Measurements from ENCODE around the gene EN2.

The EN2 gene

DNA sequence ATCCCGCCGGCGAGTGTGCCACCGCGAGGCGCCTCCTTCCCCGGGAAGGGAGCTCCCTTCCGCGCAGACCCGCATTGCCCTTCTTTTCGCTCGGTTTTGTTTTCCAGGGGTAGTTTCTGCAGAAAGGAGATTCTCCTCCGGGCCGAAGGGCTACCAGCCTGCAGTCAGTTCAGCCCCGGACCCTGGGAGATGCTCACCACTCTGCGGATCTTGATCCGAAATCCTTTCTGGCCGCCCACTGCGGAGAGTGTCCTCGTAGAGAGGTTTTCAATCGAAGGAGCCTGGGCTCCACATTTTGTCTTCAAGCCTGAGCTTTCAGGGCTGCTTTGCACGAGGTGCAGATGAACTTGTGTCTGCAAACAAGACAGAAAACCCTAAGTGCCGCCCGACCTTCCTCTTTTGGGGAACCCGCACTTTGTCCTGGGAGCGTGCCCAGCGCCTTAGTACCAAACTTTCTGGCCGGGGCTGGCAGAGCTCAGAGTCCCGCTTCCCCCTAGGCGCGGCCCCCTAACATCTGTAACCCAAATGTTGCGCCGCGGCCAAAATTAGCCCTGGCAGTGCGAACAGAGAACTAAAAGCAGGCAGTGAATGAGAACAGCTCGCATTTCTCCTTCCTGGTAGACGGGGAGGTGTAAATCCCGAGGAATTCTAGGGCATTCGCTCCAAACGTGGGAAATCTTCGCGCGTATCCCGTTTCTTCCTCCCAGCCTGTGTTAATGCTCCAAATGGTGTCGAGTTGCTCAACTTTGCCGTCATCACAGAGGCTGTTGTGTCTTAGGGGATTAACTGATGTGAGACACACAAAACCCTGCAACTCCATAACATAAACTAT, 6.7 kb upstream of the EN2 start:
- no peak for DNase-seq (ENCODE audit: low read depth in 2 of 2)

DNA sequence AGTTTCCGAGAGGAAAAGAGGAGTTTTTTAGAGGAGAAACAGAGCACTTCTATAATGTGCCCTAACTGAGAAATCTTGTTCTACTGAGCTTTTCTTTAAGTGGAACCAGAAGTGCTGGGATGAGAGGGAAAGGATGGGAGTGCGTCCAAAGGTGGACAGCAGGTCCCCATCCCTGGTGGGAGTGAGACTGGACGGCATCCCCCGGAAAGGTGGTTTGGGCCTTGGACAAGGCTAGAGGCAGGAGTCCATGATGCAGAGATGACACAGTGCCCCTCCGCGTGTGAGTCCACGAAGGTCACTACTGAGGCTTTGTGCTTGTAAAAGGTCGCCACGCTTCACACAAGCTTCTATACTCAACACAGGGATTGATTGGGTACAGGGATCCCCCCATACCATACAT, 6.1 kb upstream of the EN2 start:
- no peak for DNase-seq (ENCODE audit: low read depth in 2 of 2)

DNA sequence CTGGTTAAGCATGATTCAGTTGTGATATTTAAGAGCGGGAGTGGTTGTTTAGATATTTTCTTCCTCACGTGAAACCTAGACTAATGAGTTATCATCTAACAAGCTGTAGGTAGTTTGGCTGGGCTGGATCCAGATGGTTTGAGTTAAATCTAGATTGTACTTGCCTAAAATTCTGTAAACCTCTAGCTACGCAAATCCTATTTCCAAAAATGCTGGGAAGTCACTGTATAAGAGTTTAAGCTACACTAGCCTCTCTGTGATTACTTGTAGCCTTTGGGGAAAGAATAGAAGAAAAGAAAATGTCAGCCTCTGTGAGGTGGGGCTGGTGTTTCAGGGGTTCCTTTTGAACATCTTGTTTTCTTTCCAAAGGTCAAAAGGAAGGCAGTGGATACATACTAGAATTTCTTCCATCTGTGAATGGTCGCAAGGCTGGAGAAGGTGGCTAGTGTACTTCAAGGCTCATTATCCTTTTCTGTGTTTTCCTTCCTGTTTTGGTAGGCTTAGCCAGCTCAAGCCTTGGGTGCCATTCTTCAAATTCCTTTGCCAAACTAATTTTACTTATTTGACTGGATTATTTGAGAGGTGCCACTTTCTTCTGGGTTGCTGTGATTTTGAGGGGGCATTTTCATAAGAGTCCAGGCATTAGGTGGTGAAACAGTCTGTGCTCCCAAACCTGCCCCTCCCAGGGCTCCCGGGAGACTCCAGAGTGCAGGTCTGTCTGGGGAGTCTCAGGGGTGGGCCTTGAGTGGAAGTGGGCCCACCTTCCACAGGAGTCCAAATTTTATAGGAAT, 5.2 kb upstream of the EN2 start:
- DNase-seq (ENCODE audit: low read depth in 2 of 2): no peak

DNA sequence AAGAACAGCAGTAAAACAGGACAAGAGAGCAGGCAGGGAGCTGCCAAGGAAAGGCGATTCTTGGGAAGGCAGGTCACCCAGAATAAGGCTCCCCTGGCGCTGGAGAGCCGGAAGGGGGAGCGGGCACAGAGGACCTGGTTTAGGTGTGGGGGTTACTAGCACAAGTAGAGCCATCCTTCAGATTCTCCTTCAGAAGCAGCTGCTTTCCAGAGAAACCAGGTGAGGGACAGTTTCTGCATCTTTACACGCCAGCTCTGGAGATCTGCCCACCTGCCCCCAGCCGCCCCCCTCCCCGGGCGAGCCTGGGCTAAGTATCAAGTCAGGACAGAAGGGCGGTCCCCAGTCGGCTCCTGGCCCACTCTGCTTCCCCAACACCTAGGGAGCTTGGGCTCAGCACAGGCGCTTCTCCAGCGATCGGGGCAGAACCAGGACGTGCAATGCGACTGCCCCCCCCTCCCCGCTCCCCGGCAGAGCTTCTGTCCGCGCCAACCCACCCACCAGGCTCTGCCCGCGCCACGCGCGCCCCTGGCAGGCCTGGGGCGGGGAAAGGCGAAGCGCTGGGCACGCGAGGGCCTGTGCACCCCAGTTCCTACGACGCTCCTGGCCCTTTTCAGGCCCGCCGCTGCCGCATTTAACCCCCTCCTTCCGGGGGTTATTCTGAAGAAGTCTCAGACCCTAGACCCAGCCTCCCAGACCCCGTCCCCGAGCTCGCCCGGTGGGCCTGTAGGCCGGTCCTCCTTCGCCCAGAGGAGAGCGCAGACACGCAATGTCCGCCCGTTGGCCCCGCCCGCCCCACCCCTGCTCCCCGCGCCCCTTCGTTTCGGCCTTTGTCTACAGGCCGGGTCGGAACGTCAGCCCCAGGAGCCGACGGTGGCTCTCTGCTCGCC, 4.4 kb upstream of the EN2 start:
- no peak for DNase-seq (ENCODE audit: low read depth in 2 of 2)

DNA sequence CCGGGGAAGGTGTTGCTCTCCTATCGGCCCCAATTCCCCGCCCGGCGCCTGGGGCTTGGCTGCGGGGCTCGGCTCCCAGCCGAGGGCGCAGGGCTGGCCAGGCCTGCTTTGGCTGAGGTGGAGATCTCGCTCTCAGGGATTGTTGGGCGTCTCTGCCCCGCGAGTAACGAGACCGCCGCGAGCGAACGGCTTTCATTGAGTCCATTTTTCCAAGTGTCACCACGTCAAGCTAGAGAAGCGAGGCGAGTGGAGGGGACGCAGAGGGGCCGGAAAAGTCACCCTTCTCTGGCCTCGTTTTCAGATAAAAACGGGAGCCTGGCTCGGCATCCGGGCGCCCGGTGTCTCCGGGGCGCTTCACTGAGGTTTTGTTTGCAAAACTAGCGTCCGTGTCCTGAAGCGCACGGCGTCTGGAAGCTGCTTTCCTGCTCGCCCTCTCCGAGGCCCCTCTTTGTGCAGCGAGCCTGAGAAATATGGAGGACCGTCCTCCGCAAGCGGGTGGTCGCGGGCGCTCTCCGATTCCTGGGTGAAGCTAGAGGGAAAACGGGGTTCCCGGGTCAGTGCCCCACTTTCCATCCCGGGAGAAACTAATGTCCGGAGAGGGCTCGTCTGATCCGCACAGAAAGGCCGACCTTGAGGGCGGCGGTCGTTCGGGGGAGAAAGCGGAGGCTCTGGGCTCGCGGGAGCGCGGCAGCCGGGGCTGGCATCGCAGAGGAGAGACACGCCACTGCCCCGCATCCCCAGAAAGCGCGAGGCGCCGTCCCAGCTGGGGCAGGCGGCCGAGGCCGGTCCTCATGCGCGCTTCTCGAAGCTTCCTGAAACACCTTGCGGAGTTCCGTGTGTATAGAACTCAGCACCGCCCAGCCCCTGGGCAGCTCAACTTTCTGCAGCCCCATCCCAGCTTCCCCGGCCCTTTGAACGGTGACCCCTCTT, 3.5 kb upstream of the EN2 start:
- no peak for DNase-seq (ENCODE audit: low read depth in 2 of 2)

DNA sequence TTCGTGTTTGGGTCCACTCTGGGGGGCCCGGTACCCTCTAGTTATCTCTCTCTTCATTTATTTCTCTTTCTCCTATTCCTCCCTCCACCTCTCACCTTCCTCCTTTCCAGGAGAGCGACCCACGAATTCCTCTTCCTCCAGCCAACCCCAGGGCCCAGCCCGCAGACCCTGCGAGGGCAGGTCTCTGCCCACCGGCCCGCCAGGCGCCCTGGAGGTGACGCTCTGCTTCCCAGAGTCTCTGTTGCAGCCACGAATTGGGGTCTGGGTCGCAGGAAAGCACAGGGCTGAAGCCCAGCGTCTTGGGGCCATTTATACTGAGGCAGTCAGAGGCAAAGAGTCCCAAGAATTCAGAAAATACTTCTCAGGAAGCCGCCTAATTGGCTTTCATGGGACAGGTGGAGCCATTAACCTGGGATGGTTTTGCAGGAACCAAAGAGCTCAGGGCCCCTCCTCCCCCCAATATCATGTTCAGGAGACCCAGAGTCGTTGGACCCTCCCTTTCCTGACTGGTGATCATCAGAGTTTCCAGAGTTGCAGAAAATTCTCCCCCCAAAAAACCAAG, 2.7 kb upstream of the EN2 start:
- no peak for DNase-seq (ENCODE audit: low read depth in 2 of 2)

DNA sequence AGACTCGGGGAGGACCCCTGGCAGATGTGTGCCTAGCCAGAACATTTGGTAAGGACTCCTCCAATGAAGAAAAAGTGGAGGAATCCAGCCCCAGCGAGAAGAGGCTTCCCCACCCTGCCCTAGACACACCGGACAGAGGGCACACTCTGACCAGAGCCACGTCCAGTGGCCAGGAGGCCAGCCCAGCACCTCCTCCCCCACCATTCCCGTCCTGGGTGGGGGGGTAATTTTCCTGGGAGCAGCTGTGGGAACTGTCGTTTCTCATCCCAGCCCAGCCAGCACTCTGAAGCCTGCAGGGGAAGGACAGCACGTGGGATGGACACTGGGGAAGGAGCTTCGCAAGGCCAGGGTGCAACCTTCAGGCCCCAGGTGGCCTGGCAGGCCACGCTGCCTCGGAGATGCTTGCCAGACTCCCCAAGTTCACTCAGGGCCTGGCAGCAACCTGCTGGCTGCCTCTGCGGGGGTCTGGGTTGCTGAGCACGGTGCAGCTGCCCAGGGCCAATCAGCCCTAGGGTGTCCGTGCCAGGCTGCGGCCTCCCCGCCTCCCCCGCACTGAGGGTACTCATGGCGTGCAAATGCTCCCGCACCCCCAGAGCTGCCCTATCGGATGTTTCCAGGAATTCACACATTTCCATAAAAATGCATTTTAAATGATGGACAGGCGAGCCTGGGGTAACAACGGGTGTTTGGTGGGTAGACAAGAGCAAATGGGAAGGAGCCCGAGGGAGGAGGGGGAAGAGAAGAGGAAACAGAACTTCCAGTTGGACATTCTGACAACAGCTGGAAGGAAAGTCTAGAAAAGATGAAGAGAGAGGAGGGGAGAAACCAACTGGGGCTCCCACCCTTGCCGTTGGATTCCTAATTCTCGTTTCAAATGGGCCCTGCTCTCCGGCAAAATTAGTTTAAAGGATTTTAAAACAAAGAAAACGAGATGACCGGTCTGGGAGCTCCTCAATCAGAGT, 1.9 kb upstream of the EN2 start:
- no peak for DNase-seq (ENCODE audit: low read depth in 2 of 2)

DNA sequence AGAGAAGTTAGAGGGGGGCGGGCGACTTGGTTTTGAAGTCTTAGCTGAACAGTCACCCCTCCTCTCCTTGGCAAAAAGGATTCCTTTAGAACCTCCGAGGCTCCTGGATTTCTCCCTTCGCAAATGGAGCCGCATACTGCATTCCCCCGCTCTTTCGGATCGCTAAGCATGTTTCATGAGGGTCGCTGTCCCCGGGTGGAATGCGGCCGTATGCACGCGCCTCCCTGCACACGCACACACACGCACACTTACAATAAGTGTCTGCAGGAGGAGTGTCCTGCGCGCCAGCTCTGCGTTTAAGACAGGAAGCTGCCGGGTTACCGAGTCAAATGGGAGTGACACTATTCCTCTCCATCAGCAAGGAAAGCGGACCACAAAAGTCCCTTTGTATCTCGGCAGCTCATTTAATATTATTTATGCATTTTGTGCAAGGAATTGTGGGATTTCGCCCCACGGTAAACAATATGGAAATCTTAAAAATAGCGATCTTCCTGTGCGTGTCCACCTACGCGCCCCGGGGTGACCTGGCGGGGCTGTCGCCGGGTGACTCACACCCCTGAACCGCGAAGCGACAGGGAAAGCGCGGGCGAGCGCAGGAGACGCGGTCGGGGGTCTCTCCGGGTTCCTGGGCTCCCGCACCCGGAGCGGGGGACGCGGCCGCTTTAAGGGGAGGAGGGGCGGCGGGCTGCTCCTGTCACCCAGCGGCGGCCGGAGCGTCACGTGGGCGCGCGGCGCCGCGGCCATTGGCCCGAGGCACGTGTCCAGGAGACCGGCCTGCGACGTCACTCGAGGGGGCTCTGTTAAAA, 988 bp upstream of the EN2 start:
- DNase-seq (ENCODE audit: low read depth in 2 of 2): peak; percentile 21 to 36

DNA sequence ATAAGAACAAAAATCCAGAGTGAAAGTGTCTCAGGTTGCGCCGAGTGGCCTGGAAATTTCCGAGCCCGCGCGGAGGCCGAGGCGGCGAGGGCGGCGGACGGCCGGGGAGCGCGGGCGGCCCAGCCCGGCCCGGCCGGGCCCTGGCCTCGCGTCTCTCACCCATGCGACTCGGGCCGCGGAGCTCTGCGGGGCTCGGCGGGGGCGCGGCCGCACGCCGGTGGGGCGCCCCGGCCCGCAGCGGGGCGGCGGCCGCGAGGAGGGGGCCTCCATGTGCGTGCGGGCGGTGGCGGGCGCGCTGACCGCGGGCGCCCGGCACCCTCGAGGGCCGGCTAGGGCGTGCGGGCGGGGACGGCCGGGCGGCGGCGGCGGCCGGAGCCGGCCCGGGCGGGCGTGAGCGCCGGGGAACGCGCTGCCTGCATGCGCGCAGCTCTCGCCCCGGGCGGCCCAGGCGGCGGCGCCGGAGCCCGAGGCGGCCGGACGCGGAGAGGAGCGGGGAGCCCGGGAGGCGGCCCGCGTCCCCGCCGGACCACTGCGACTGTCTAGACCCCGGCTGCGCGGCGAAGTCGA, 302 bp upstream of the EN2 start:
- DNase-seq (ENCODE audit: low read depth in 2 of 2): no peak

DNA sequence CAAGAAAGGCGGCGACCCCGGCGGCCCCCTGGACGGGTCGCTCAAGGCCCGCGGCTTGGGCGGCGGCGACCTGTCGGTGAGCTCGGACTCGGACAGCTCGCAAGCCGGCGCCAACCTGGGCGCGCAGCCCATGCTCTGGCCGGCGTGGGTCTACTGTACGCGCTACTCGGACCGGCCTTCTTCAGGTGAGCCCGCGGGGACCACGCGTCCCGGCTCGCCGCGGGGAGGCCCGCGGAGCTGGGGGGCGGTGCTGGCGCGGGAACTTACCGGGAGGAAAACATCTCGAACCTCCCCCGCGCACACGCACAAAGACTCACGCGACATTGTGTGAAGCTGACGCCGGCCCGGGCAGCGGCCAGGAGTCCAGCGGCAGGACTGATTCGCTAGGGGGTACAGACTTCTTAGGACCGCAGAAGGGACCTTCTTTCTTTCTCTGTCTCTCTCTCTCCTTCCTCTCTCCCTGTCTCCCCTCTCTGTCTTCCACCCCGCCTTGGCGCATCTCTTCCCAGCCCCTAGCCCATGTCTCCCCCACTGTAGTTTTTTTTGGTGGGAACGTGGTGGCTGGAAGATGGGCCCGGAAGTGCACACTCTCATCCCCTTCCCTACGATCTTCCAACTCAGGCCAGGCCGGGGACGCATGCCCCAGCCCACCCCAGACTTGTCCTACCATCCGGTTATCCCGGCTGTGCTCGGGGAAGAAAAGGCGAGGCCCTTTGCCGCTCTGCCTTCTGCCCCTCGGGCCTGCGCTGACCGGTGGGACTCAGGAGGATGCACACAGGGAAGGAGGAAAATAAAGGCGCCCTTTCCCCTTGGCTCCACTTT, 1.2 kb downstream of the EN2 start:
- no peak for DNase-seq (ENCODE audit: low read depth in 2 of 2)

DNA sequence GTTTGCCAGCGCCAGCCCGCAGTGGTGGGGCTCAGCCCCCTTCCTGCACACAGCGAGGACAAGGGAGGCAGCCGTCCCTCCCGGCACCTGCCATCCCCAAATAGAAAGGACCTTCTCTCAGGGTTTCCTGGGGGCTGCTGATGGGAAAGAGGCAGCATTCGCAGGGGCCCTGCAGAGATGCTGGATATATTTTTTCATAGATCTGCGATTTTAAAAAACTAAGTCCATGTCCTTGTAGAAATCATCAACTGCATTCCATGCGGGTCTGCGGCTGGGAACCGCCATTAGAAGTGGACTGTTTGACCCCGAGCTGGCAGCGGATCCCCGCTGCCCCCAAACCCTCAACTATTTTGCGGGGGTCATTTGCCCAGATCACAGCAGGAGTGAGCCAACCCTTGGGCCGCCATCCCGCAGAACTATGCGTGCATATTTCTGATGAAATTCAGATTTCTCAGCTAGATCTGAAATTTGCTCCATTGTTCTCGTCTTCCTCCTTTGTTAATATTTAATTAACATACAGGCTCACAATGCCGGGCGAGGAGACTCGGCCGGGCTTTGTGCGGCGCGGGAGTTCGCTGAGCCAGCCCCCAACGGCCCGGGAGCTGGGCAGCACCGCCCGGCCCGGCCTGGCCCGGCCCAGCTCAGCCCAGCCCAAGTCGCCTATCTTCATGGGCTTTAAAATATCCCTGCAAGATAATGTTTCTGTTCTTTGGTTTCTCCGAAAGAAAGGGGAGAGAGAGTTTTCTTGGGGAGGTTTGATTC, 2.0 kb downstream of the EN2 start:
- no peak for DNase-seq (ENCODE audit: low read depth in 2 of 2)

DNA sequence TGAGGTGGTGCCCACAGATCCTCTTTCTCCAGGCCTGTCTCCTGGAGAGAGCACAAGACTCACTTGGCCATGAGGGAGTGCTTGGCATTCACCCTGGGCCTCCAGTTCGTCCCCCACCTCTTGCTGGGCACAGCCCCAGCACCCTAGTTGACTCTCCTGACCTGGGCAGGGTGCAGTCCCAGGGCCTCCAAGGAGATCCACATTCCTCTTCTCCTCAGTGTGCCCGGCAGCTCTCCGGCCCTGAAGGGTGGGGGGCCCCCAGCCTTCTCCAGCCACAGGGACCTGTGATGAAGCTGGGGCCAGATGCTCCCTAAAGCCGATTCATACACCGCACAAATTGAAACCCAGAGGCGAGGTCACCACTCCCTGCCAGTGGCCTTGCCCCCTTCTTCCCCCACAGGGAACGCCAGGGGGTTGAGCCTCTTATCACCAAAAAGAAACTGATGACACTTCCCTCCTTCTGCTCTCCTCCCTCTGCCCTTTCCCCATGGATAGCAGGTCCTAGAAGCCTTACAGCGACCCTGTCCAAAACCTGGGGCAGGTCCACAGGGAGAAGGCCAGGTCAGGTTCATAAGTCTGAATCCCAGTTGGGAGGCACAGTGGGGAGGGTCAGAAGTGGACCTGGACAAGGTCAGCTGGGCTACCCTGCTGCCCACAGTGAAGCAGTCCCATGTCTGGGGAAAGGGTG, 3.1 kb downstream of the EN2 start:
- DNase-seq (ENCODE audit: low read depth in 2 of 2): no peak

DNA sequence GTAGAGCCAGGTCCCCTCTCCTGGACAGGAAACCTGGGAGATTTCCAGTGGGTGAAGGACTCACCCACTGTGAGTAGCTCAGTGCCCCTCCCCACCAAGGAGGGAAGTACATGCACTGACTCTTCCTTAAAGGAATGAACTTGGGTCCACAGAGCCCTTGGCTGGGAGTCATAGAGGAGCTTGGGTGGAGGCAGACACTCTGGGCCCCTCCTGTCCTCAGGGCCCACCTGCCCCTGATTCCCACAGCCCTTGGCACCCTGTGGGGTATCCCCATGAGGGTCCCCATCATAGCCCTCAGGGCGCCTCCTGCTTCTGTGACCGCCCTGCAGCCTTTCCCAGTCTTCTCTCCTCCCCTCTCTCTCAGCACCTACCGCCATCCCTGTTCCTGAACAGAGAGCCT, 3.7 kb downstream of the EN2 start:
- DNase-seq (ENCODE audit: low read depth in 2 of 2): no peak

DNA sequence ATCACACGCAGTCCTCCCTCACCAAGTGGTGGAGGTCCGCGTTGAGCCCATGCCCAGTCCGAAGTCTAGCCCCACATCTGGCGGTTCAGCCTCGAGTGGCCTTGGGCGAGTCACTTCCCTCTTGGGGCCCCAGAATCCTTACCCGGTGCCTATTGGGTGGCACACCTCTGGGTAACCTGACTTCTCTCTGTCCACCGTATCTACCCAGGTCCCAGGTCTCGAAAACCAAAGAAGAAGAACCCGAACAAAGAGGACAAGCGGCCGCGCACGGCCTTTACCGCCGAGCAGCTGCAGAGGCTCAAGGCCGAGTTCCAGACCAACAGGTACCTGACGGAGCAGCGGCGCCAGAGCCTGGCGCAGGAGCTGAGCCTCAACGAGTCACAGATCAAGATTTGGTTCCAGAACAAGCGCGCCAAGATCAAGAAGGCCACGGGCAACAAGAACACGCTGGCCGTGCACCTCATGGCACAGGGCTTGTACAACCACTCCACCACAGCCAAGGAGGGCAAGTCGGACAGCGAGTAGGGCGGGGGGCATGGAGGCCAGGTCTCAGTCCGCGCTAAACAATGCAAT, 4.3 kb downstream of the EN2 start:
- DNase-seq (ENCODE audit: low read depth in 2 of 2): no peak

DNA sequence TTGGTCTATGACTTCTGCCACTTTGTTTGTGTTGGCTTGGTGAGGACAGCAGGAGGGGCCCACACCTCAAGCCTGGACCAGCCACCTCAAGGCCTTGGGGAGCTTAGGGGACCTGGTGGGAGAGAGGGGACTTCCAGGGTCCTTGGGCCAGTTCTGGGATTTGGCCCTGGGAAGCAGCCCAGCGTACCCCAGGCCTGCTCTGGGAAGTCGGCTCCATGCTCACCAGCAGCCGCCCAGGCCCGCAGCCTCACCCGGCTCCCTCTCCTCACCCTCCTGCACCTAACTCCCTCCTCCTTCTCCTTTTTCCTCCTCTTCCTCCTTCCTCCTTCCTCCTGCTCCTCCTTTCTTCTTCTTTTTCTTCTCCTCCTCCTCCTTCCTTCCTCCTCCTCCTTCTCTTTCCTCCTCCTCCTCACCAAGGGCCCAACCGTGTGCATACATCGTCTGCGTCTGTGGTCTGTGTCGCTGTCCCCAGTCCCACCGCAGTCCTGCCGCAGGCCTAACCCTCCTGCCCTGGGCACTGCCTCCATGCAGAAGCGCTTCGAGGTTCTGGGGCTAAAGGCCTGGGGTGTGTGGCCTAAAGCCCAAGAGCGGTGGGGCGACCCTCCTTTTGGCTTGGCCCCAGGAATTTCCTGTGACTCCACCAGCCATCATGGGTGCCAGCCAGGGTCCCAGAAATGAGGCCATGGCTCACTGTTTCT, 5.3 kb downstream of the EN2 start:
- DNase-seq (ENCODE audit: low read depth in 2 of 2): no peak
